GOT3 (cell line): ENCODE data around the gene ALDH3B1.
A peak's percentile ranks its signal among the peaks of the same experiment; 100 is the strongest.

Experiments
- DNase-seq: peaks from one replicate; lab custom pipeline; 2025; ENCODE audit warnings: mixed read lengths; lab: John Stamatoyannopoulos, UW

Gene ALDH3B1

DNA sequence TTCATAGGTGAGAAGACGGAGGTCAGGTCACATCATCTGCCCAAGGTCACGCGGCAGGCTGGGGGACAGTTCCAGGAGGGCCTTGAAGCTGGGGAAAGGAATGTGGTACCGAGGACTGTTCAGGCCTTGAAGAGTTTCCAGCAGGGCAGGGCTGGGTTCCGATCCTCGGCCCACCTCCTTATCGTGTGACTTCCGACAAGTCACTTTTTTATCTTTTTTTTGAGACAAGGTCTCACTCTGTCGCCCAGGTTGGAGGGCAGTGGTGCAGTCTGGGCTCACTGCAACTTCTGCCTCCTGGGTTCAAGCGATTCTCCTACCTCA, 21.0 kb downstream of the ALDH3B1 start:
- no peak for DNase-seq

DNA sequence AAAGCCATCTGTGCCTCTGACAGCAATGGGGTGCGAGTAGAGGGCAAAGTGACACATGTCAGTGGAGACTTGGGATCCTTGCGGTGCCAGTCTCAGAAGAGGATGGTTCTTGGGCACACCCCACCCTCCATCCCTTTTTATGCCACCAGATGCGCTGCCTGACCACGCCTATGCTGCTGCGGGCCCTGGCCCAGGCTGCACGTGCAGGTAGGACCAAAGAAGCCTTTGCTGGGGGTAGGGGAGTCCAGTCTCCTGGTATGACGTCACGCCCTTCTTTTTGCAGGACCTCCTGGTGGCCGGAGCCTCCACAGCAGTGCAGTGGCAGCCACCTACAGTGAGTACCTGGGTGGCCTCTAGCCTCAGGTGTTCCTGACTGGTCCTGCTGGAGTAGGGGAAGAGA, 21.9 kb downstream of the ALDH3B1 start:
- no peak for DNase-seq

DNA sequence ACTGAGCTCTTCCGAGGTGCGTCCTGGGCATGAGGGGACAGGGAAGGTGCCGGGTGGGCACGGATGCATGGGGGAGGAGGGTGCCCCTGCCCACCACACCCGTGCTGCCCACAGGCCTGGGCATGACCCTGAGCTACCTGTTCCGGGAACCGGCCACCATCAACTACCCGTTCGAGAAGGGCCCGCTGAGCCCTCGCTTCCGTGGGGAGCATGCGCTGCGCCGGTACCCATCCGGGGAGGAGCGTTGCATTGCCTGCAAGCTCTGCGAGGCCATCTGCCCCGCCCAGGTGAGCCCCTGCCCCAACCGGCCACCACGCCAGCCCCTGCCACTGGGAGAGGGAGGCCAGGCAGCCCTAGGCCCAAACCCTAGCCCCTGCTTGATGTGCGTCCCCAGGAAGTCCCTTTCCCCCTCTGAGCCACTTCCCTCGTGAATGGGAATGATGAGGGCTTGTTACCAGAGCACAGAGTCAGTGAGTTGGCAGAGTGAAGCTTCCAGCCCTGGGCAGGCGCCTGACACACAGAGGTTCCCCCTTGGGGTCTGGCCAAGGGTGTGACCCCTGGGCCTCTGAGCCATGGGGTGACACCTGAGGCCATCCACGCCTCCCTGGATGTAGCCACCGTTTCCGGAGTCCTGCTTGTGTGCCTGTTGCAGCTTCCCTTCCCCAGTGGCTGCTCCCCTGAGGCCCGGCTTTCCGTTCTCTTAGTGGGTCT, 23.0 kb downstream of the ALDH3B1 start:
- DNase-seq = no peak

DNA sequence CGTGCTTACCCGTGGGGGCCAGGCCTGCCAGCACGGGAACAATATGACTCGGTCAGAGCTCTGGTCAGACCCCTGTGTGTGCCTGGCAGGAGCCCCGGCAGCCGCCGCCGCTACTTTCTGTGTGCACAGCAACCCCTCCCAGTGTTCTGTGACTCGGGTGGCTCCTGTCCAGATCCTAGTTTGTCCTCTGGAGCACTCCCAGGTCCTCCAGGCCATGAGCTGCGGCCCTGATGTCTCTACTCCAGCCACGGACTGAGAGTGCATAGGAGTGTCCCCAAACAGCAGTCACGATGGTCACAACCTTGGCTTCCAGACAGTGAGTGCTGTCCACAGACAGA, 23.6 kb downstream of the ALDH3B1 start:
- no peak for DNase-seq

DNA sequence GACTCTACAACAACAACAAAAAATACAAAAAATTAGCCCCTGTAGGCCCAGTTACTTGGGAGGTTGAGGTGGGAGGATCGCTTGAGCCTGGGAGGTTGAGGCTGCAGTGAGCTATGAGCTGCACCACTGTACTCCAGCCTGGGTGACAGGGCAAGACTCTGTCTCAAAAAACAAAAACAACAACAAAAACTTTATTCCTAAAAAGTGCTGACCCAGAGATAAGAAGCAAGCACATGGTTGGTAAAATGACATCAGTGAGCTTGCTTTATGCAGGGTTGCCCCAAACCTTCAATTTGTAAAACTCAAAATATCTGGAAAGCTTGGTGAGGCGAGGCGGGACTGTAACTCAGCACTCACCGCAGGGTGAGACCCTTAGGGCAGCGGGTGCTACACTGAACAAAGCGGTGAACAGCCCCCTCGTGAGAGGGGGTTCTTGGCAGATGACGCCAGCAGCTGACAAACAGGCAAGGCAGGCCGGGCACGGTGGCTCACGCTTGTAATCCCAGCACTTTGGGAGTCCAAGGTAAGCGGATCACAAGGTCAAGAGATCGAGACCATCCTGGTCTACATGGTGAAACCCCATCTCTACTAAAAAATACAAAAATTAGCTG, 25.2 kb downstream of the ALDH3B1 start:
- DNase-seq = no peak

DNA sequence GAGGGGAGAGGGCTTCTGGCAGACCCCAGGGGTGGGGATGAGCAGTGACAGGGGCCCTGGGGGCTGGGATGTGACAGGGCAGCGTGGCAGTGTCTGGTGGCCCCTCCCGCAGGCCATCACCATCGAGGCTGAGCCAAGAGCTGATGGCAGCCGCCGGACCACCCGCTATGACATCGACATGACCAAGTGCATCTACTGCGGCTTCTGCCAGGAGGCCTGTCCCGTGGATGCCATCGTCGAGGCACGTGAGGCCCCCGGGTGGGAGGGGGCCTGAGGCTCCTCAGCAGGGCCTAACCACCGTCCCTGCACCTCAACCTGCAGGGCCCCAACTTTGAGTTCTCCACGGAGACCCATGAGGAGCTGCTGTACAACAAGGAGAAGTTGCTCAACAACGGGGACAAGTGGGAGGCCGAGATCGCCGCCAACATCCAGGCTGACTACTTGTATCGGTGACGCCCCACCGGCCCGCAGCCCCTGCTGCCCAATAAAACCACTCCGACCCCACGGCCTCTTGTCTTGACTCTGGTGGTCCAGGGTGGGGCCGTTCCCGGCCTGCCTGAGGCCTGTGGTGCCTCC, 26.1 kb downstream of the ALDH3B1 start:
- DNase-seq = no peak

DNA sequence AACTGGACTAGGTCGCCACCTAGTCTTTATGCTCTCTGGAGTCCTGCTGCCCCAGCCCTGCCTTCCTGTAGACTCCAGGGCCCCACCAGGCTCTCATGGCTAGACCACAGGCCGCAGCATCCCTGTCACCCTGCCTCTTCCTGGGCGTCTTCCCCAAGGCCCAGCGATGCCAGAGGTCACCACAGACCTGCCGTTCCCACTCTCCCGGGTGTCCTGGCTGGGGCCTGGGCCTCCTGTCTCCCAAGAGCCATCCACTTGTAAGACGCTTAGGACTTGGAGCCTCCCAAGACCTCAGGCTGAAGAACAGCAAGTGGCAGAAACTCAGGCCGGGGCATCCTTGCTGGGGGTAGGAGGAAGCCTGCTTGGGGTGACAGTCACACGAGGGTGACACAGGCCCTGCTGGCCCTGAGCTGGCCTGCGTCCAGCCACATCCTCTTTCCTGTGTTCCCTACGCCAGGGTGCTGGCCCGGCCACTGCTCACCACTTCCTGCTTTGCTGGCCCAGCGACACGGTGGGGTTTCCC, 26.7 kb downstream of the ALDH3B1 start:
- DNase-seq = no peak

DNA sequence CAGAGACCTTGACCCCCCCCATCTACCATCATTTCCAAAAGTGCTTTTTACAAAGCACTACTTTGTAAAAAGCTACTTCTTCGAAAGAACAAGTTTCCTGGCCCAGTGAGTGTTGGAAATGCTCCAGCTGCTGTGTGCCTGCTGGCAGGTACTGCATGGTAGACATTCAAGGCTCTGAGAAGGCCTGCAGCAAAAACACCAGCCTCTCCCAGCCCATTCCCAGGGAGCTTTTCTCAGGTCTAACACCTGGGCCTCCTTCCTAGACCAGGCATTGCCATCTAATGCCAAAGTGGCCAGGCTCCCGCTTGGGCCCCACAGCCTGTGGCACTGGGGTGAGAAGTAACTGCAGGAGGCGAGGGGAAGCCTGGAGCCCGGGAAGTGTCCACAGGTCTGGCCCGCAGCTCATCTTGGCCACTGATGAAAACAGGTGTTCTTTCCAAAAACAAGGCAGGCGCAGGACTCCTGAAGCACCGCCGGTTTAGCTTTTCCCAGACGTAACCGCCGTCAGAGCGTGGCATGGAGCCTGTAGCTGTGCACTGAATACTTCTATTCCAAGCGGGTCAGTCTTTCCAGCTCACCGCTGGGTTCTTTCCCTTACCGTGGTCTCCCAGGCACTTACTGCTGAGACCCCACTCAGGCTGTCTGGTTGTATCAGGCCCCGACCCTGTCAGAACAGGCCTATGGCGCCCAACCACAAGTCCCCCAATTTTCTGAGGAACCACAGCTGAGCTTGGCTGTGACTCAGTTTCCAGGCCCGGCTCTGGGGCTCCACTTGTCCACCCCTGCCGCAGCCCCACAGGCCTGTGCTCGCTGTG, 27.5 kb downstream of the ALDH3B1 start:
- no peak for DNase-seq

DNA sequence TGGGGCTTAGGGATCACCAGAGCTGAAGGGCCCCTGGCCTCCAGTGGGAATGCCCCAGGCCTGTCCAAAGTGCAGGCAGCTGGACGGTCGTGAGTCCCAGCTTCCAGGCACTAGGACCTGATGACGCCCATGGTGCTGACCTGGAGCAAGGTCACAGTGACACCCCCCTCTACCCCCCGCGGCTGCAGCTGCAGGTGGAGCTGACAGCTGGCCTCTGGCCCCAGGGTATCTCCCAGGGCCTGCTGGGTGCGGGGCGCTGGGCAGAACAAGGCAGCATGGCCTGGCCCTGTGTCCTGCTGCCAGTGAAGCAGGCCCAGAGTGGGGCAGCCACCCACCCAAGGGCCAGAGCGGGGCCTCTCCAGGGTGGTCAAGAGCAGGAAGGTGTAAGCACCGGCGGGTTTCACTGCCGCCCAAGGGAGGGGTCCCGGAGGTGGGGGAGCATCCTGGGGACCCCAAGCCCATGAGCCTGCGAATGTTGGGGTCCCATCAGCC, 28.1 kb downstream of the ALDH3B1 start:
- no peak for DNase-seq

DNA sequence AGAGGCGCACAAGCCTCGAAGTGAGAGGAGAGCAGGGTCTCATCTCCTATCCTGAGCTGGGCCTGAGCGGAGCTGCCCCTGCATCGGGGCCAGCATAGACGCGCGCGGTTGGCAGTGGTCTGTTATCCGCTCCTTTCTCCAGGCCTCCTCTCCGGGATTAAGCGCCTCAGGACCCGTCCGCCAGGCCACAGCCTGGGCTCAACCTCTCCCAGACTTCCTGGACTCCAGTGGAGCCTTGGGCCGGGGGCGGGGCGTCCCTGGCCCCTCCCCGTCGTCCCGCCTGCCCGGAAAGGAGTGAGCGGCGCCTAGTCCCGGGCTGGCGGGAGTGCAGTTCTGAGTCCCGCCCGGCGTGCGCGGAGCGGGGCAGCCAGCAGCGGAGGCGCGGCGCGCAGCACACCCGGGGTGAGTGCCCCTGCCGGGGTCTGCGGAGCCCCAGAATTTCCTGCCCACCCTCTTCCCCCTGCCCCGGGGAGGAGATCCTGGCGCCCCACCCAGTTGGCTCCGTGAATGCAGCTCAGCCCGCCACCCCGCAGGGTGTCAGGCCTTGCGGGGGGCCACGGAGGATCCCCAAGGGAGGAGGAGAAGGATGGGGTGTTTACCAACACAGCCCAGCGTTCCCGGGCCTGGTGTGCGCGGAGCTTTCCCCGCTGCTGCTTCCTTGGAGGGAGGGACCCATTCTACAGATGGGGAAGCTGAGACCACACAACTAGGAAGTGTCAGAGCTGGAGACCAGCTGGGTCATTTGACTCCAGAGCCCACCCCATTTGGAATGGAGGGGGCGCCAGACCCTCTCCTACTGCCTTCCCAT, 28.8 kb downstream of the ALDH3B1 start, which contains the start of gene TCIRG1:
TCIRG1 (plus strand) TSS at position 308 of the 808 bp plus-strand sequence. CDS start 2,247 bp downstream, outside the sequence.
- peak; percentile 35 for DNase-seq

DNA sequence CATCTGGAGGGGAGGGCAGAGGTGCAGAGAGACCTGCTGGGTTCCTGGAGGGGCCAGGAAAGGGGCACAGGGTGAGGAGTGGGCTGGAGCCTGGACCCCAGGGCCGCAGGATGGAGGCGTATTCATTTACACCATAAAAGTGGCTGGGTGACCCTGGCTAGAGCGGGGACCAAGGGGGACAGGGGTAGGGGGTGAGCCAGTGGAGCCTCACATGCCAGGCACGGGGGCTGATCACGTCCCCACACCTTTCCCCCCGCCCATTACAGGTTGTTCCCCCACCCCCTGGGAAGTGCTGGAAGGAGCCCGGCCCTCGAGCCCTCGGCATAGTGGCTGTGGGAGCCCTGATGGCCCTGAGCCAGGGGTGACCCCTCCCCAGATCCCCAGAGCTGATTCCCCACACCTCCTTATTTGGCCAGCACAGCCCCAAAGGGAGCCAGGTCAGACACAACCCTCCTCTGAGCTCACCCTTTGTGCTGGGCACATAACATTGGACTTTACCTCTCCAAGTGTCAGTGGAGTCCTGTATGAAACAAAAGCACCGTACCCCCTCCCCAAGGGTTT, 29.5 kb downstream of the ALDH3B1 start:
- no peak for DNase-seq

DNA sequence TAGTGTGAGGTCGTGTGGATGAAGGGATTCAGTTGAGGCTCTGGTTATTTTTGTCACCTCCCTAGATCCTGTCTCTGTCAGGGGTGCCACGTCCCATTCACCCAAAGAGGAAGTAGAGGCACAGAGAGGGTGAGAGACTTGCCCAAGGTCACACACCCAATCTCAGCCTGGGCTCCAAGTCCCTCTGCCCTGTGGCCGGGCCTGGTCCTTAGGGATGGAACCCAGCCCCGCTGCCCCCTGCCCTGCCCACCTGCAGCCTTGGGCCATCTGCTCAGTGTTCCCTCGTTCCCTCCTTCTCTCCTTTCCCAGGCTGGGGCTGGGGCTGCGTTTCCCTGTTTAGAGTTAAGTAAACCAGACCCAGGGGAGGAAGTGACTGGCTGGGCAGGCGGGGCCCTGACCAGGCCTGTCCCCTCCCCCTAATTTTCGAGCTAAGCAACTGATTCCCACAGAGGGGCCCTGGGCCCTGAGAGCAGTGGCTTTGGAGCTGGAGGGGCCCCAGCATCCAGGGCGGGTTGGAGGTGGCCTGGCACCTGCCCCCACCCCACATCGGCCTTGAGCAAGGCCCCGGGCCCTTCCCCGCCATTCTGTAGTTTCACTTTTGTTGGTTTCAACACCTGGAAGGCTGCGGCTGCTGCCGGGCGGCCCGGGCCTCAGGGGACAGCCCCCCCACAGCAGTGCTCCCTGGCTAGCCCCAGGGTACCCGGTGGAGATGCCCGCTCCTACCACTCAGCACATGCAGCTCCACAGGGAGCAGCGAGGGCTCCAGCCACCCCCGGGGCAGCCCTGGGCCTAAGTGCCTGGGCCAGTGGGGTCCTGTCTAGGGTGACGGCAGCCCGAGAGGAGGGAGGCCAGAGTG, 30.2 kb downstream of the ALDH3B1 start:
- DNase-seq = no peak

DNA sequence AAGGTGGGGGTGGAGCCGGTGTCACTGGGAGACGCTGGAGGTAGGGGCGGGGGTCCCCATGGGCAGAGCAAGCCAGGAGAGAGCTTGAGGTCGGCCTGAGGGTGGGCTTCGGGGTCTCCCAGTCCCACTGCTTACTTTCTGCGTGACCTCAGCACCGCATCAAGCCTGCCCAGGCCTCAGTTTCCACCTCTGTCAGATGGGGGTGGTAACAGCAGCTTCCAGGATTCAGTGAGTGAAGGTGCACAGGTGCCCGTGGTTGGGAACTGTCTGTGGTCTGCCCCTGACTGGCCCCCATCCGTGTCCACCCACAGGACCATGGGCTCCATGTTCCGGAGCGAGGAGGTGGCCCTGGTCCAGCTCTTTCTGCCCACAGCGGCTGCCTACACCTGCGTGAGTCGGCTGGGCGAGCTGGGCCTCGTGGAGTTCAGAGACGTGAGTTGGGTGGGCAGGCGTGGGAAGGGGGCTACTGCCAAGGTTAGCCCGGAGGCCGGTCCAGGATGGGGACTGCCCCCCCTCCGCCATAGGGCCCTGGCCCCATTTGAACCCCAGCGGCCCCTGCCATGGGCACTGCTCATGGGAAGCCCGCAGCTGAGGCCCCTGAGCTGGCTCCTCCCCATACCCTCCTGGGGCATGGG, 30.9 kb downstream of the ALDH3B1 start:
- no peak for DNase-seq

DNA sequence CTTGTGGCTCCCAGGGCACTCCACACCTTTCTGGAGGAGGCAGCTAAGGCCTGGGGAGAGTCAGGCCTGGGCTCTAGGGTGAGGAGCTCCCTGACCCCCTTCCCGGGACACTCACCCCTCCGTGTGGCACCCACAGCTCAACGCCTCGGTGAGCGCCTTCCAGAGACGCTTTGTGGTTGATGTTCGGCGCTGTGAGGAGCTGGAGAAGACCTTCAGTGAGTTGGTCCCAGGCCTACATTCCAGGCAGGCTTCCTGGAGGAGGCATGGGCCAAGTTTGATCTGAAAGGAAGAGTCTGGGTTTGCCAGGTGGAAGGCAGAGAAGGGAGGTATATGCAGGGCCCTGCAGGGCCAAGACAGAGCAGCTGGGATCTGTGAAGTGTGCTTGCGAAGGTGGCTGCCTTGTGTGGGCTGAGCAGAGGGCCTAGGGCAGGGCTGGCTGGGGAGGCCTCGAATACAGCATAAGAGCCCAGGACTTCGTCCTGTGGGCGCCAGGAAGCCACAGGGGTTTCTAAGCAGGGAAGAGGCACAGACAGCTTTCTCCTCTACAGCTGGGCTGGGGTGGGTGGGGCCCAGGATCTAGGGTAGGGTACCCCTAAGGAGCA, 31.6 kb downstream of the ALDH3B1 start:
- no peak for DNase-seq

DNA sequence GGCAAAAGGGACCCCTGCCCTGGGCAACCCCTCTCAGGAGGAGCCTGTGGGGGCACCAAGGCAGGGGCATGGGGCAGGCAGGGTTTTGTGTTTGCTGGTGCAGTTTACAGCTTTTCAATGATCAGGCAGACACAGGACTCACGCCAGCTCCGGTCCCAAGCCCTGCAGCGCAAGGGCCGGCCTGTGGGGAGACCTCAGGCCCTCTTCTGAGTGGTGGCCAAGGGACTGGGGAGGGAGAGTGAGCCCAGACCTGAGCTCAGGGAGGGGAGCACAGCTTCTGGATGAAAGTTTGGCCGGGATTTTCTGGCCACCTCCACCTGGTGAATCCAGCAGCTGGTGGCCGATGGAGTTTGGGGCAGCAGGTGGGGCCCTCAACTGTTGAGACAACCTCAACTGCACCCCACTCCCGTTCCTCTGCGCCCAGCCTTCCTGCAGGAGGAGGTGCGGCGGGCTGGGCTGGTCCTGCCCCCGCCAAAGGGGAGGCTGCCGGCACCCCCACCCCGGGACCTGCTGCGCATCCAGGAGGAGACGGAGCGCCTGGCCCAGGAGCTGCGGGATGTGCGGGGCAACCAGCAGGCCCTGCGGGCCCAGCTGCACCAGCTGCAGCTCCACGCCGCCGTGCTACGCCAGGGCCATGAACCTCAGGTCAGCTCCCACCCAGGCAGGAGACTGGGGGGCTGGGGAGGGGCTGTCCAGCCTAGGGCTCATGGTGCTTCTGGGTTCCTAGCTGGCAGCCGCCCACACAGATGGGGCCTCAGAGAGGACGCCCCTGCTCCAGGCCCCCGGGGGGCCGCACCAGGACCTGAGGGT, 32.3 kb downstream of the ALDH3B1 start:
- DNase-seq = no peak

DNA sequence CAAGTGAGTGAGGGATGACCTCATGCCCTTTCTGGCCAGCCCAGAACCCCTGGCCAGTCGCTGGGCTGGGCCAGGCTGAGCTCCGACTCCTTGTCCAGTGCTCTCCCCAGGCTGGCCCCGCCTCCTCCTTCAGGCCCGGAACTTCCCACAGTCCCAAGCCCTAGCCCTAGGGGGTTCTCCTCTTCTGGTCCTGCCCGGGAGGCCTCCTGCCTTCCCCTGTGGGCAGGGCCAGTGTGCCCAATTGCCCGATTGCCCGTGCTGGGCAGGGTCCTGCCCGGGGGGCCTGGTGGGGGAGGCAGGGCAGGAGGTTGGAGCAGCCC, 32.9 kb downstream of the ALDH3B1 start:
- DNase-seq = no peak

DNA sequence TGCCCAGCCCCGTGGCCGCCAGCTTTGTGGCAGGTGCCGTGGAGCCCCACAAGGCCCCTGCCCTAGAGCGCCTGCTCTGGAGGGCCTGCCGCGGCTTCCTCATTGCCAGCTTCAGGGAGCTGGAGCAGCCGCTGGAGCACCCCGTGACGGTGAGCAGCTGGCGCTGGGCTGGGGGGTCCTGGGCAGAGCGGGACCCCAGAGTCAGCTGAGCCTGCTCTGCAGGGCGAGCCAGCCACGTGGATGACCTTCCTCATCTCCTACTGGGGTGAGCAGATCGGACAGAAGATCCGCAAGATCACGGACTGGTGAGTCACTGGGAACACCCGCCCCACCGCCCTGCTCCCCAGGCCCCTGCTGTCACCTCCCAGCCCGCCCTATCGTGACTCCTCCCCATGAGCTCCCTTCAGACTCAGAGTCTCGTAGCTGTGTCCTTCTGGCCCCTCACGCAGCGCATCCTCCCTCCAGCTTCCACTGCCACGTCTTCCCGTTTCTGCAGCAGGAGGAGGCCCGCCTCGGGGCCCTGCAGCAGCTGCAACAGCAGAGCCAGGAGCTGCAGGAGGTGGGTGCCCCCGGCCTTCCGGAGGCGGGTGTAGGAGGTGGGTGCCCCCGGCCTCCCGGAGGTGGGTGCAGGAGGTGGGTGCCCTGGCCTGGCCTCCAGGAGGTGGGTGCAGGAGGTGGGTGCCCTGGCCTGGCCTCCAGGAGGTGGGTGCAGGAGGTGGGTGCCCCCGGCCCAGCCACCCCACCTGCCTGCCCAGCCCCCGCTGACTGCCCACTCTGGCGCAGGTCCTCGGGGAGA, 33.4 kb downstream of the ALDH3B1 start:
- no peak for DNase-seq
